Neural cell (in vitro differentiated cells): ENCODE measurements around the gene CFAP99. TPM values are rescaled to one million over a fixed set of nuclear protein-coding genes. Genes with fewer than 3 reads are reported as not detected.

Experiments used
- H2AFZ ChIP-seq: fragments of 200-600, 300-800 bp; sonication (generic), shearing (Covaris generic); 2 replicates; pipeline ENCODE4 v1.6.0; 2014; ENCODE audit warnings: low read depth, mild to moderate bottlenecking, antibody characterized with exemption, low read length, moderate library complexity
- H3F3A ChIP-seq: fragments of 200-600 bp; shearing (Covaris generic); 2 replicates; pipeline ENCODE4 v1.6.1; 2016; ENCODE audit warnings: mild to moderate bottlenecking, moderate library complexity, mixed read lengths, antibody characterized with exemption, low read length; ENCODE audit not compliant: insufficient read depth, poor library complexity, severe bottlenecking
- H3K27ac ChIP-seq: fragments of 200-600, 300-800 bp; sonication (generic), shearing (Covaris generic); 2 replicates; pipeline ENCODE4 v1.5.1; 2014; ENCODE audit warnings: mild to moderate bottlenecking, low read length, moderate library complexity
- H3K27me3 ChIP-seq: fragments of 300-800, 200-600 bp; sonication (generic), shearing (Covaris generic); 2 replicates; pipeline ENCODE4 v1.6.0; 2014; ENCODE audit warnings: mild to moderate bottlenecking, low read depth, low read length, moderate library complexity; ENCODE audit not compliant: insufficient read depth
- H3K36me3 ChIP-seq: fragments of 300-800, 200-600 bp; sonication (generic), shearing (Covaris generic); 2 replicates; pipeline ENCODE4 v1.5.1; 2014; ENCODE audit warnings: mild to moderate bottlenecking, antibody characterized with exemption, low read length, moderate library complexity; ENCODE audit not compliant: insufficient read depth
- H3K4me2 ChIP-seq: fragments of 300-800, 200-600 bp; sonication (generic), shearing (Covaris generic); 2 replicates; pipeline ENCODE4 v1.6.0; 2014; ENCODE audit warnings: mild to moderate bottlenecking, low read length
- H3K4me3 ChIP-seq: fragments of 300-800, 200-600 bp; sonication (generic), shearing (Covaris generic); 2 replicates; pipeline ENCODE4 v1.5.1; 2014; ENCODE audit warnings: mild to moderate bottlenecking, low read length, moderate library complexity
- H3K79me2 ChIP-seq: fragments of 200-600 bp; shearing (Covaris generic); replicated peaks from 2 replicates; pipeline ENCODE4 v1.6.0; 2014; ENCODE audit warnings: mild to moderate bottlenecking, low read length, moderate library complexity; ENCODE audit not compliant: insufficient read depth
- H3K9ac ChIP-seq: fragments of 300-800, 200-600 bp; sonication (generic), shearing (Covaris generic); 2 replicates; pipeline ENCODE4 v1.6.1; 2016; ENCODE audit warnings: mild to moderate bottlenecking, low read length, mixed read lengths
- H3K9me2 ChIP-seq: fragments of 200-600 bp; shearing (Covaris generic); 2 replicates; pipeline ENCODE4 v1.6.1; 2016; ENCODE audit warnings: mild to moderate bottlenecking, low read length, mixed read lengths; ENCODE audit not compliant: insufficient read depth
- H3K9me3 ChIP-seq: fragments of 200-600, 300-800 bp; sonication (generic), shearing (Covaris generic); 2 replicates; pipeline ENCODE4 v1.6.1; 2016; ENCODE audit warnings: mild to moderate bottlenecking, mixed run types, low read length, moderate library complexity, mixed read lengths
- H4K20me1 ChIP-seq: fragments of 200-600 bp; shearing (Covaris generic); 2 replicates; pipeline ENCODE4 v1.6.1; 2016; ENCODE audit warnings: mild to moderate bottlenecking, mixed run types; ENCODE audit not compliant: insufficient read depth
- EP300 ChIP-seq: fragments of 450-650 bp; conservative IDR thresholded peaks from 2 replicates; pipeline ENCODE4 v1.6.1; 2014; ENCODE audit warnings: antibody characterized with exemption, mild to moderate bottlenecking, moderate library complexity; ENCODE audit not compliant: poor library complexity, severe bottlenecking
- EZH2 ChIP-seq: fragments of 200-600, 300-800 bp; shearing (Covaris generic), sonication (generic); IDR thresholded peaks from 2 replicates; pipeline ENCODE4 v1.6.1; 2014; ENCODE audit warnings: antibody characterized with exemption, low read length, borderline replicate concordance, mild to moderate bottlenecking; ENCODE audit not compliant: insufficient read depth, poor library complexity, severe bottlenecking
- MXI1 ChIP-seq: fragments of 450-650 bp; conservative IDR thresholded peaks from 2 replicates; pipeline ENCODE4 v1.6.1; 2014; ENCODE audit warnings: antibody characterized with exemption, mild to moderate bottlenecking; ENCODE audit not compliant: poor library complexity, severe bottlenecking
- POLR2AphosphoS5 ChIP-seq: IDR thresholded peaks from 2 replicates; pipeline ENCODE4 v1.6.1; 2012
- RAD21 ChIP-seq: fragments of 450-650 bp; conservative IDR thresholded peaks from 2 replicates; pipeline ENCODE4 v1.6.1; 2014; ENCODE audit warnings: antibody characterized with exemption, mild to moderate bottlenecking, moderate library complexity
- SMC3 ChIP-seq: fragments of 450-650 bp; conservative IDR thresholded peaks from 2 replicates; pipeline ENCODE4 v1.6.1; 2014; ENCODE audit warnings: antibody characterized with exemption, mild to moderate bottlenecking, moderate library complexity; ENCODE audit not compliant: poor library complexity
- TAF1 ChIP-seq: IDR thresholded peaks from 2 replicates; pipeline ENCODE4 v1.6.1; 2012; ENCODE audit warnings: low read depth
- polyA plus RNA-seq: library from polyadenylated mRNA; depleted of rRNA; stranded (reverse); fragments of >200 nt; gene quantifications from 2 replicates; pipeline ENCODE4 v1.2.3, GENCODE V29; 2014
- TF ChIP-seq, protein P1 (sequence below): IDR thresholded peaks from 2 replicates; pipeline ENCODE4 v1.6.1; 2012; ENCODE audit warnings: borderline replicate concordance
- TF ChIP-seq, protein P2 (sequence below): fragments of 450-650 bp; IDR thresholded peaks from 2 replicates; pipeline ENCODE4 v1.5.1; 2014; ENCODE audit warnings: antibody characterized with exemption, mild to moderate bottlenecking, moderate library complexity; ENCODE audit not compliant: poor library complexity, severe bottlenecking

CFAP99 gene
- polyA plus RNA-seq, 1 donor from 2014 or later = not detected

DNA sequence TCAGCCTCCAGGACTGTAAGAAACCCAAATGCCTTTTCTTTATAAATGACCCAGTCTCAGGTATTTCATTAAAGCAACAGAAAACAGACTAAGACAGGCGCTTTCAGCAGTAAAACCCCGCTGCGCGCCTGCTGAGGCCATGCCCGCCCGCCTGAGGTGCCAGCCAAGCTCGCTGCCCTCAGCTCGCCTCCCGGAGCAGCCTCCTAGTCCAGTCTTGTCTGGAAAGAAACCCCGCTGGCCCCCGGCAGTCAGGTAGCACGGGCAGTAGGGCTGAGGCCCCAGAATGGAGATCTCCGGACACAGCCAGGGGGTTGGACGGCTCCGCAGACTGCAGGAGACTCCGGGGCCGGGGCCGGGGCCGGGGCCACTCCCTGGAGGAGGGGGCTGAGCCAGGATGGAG, 32.0 kb upstream of the CFAP99 start:
- no peak overlapping the region for H3K27ac ChIP-seq

GRCh38 chr4:2387218-2387617, 31.5 kb upstream of the CFAP99 start:
- Histone ChIP-seq H3K36me3 (no peaks in the 10 kb centered on the region), H3K79me2 (no peaks in the 10 kb centered on the region), H3K9me2 (no peaks in the 10 kb centered on the region), H3K27ac (no peak overlapping the region), H3K4me2 (no peak overlapping the region), H3K9me3 (no peaks in the 10 kb centered on the region), H3F3A (no peaks in the 10 kb centered on the region), H3K27me3 (no peaks in the 10 kb centered on the region), H2AFZ (no peak overlapping the region), H4K20me1 (no peaks in the 10 kb centered on the region), H3K9ac (no peak overlapping the region), H3K4me3 (no peak overlapping the region)
- TF ChIP-seq, protein P1, sequence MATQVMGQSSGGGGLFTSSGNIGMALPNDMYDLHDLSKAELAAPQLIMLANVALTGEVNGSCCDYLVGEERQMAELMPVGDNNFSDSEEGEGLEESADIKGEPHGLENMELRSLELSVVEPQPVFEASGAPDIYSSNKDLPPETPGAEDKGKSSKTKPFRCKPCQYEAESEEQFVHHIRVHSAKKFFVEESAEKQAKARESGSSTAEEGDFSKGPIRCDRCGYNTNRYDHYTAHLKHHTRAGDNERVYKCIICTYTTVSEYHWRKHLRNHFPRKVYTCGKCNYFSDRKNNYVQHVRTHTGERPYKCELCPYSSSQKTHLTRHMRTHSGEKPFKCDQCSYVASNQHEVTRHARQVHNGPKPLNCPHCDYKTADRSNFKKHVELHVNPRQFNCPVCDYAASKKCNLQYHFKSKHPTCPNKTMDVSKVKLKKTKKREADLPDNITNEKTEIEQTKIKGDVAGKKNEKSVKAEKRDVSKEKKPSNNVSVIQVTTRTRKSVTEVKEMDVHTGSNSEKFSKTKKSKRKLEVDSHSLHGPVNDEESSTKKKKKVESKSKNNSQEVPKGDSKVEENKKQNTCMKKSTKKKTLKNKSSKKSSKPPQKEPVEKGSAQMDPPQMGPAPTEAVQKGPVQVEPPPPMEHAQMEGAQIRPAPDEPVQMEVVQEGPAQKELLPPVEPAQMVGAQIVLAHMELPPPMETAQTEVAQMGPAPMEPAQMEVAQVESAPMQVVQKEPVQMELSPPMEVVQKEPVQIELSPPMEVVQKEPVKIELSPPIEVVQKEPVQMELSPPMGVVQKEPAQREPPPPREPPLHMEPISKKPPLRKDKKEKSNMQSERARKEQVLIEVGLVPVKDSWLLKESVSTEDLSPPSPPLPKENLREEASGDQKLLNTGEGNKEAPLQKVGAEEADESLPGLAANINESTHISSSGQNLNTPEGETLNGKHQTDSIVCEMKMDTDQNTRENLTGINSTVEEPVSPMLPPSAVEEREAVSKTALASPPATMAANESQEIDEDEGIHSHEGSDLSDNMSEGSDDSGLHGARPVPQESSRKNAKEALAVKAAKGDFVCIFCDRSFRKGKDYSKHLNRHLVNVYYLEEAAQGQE = no peak
- TF ChIP-seq TAF1 = no peak
- TF ChIP-seq RAD21 = no peak

More for the DNA sequence above, 32.0 kb upstream of the CFAP99 start:
- Histone ChIP-seq H3K9ac (no peak overlapping the region), H3K4me3 (no peak overlapping the region), H3F3A (no peaks in the 10 kb centered on the region), H2AFZ (no peak overlapping the region), H3K27me3 (no peaks in the 10 kb centered on the region), H3K36me3 (no peaks in the 10 kb centered on the region), H3K4me2 (no peak overlapping the region), H3K79me2 (no peaks in the 10 kb centered on the region), H4K20me1 (no peaks in the 10 kb centered on the region), H3K9me3 (no peaks in the 10 kb centered on the region), H3K9me2 (no peaks in the 10 kb centered on the region)
- TF ChIP-seq, protein P2, sequence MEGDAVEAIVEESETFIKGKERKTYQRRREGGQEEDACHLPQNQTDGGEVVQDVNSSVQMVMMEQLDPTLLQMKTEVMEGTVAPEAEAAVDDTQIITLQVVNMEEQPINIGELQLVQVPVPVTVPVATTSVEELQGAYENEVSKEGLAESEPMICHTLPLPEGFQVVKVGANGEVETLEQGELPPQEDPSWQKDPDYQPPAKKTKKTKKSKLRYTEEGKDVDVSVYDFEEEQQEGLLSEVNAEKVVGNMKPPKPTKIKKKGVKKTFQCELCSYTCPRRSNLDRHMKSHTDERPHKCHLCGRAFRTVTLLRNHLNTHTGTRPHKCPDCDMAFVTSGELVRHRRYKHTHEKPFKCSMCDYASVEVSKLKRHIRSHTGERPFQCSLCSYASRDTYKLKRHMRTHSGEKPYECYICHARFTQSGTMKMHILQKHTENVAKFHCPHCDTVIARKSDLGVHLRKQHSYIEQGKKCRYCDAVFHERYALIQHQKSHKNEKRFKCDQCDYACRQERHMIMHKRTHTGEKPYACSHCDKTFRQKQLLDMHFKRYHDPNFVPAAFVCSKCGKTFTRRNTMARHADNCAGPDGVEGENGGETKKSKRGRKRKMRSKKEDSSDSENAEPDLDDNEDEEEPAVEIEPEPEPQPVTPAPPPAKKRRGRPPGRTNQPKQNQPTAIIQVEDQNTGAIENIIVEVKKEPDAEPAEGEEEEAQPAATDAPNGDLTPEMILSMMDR = no peak
- TF ChIP-seq RAD21 (no peak), EP300 (no peak), EZH2 (no peak), MXI1 (no peak), SMC3 (no peak), POLR2AphosphoS5 (no peak), TAF1 (no peak)
- TF ChIP-seq, protein P1 = no peak
